ENCODE measurements around the gene SYNC. TPM values are rescaled to one million over a fixed set of nuclear protein-coding genes. Genes with fewer than 3 reads are reported as not detected.

The SYNC gene
- total and polyA plus RNA-seq, 9 of the 15 experiments (the other 6 are each of a cell fraction or from before 2014, with no cell fraction given), result 0.49 to 1.1 (median 0.87) TPM

GRCh38 chr1:32650248-32650751, 52.3 kb downstream of the SYNC start, which contains the start of gene ZBTB8OS (continued):
- TF ChIP-seq THRB (CRISPR knock-in tag; conservative IDR thresholded peaks at IDR 0.05) (no peak), PREB (CRISPR knock-in tag; IDR thresholded peaks at IDR 0.05) (no peak), TSHZ1 (CRISPR knock-in tag; IDR thresholded peaks at IDR 0.05) (no peak), ZKSCAN8 (CRISPR knock-in tag; IDR thresholded peaks at IDR 0.05) (no peak), AFF4 (CRISPR knock-in tag; IDR thresholded peaks at IDR 0.05) (no peak), HMBOX1 (IDR thresholded peaks at IDR 0.05) (no peak), PHB (CRISPR knock-in tag; IDR thresholded peaks at IDR 0.05) (no peak), EP400 (IDR thresholded peaks at IDR 0.05) (no peak), PHTF2 (CRISPR knock-in tag; IDR thresholded peaks at IDR 0.05) (no peak)
- TF ChIP-seq, protein P1, sequence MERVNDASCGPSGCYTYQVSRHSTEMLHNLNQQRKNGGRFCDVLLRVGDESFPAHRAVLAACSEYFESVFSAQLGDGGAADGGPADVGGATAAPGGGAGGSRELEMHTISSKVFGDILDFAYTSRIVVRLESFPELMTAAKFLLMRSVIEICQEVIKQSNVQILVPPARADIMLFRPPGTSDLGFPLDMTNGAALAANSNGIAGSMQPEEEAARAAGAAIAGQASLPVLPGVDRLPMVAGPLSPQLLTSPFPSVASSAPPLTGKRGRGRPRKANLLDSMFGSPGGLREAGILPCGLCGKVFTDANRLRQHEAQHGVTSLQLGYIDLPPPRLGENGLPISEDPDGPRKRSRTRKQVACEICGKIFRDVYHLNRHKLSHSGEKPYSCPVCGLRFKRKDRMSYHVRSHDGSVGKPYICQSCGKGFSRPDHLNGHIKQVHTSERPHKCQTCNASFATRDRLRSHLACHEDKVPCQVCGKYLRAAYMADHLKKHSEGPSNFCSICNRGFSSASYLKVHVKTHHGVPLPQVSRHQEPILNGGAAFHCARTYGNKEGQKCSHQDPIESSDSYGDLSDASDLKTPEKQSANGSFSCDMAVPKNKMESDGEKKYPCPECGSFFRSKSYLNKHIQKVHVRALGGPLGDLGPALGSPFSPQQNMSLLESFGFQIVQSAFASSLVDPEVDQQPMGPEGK (CRISPR knock-in tag; IDR thresholded peaks at IDR 0.05; ENCODE audit: borderline replicate concordance), result no peak
- TF ChIP-seq, protein P2, sequence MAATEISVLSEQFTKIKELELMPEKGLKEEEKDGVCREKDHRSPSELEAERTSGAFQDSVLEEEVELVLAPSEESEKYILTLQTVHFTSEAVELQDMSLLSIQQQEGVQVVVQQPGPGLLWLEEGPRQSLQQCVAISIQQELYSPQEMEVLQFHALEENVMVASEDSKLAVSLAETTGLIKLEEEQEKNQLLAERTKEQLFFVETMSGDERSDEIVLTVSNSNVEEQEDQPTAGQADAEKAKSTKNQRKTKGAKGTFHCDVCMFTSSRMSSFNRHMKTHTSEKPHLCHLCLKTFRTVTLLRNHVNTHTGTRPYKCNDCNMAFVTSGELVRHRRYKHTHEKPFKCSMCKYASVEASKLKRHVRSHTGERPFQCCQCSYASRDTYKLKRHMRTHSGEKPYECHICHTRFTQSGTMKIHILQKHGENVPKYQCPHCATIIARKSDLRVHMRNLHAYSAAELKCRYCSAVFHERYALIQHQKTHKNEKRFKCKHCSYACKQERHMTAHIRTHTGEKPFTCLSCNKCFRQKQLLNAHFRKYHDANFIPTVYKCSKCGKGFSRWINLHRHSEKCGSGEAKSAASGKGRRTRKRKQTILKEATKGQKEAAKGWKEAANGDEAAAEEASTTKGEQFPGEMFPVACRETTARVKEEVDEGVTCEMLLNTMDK (IDR thresholded peaks at IDR 0.05; ENCODE audit: borderline replicate concordance, insufficient read depth, low read depth, low read length, poor library complexity, severe bottlenecking), result no peak

All from K562 (cell line).